ENCODE data around the gene ABCA2. TPM values are rescaled to one million over a fixed set of nuclear protein-coding genes. Genes with fewer than 3 reads are reported as not detected.

The ABCA2 gene
- total RNA-seq, 2 donors from 2014 or later: 28.3 to 28.5 TPM

GRCh38 chr9:137057545-137057944 lies 29.5 kb upstream of the ABCA2 start:
- TF ChIP-seq, protein P1, sequence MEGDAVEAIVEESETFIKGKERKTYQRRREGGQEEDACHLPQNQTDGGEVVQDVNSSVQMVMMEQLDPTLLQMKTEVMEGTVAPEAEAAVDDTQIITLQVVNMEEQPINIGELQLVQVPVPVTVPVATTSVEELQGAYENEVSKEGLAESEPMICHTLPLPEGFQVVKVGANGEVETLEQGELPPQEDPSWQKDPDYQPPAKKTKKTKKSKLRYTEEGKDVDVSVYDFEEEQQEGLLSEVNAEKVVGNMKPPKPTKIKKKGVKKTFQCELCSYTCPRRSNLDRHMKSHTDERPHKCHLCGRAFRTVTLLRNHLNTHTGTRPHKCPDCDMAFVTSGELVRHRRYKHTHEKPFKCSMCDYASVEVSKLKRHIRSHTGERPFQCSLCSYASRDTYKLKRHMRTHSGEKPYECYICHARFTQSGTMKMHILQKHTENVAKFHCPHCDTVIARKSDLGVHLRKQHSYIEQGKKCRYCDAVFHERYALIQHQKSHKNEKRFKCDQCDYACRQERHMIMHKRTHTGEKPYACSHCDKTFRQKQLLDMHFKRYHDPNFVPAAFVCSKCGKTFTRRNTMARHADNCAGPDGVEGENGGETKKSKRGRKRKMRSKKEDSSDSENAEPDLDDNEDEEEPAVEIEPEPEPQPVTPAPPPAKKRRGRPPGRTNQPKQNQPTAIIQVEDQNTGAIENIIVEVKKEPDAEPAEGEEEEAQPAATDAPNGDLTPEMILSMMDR (IDR thresholded peaks at IDR 0.05): no peak
- Histone ChIP-seq H3K27me3 (peaks cover 0 to 4% of the 10 kb centered on the region in 2 donors), H3K27ac (no peak overlapping the region), H3K9me3 (no peaks in the 10 kb centered on the region), H3K4me1 (peaks cover 0 to 43% of the 10 kb centered on the region in 2 donors), H3K4me3 (no peak overlapping the region), H3K36me3 (no peaks in the 10 kb centered on the region)
- no peak for DNase-seq (ENCODE audit: low spot score)

GRCh38 chr9:137056739-137057415 lies 28.8 kb upstream of the ABCA2 start:
- TF ChIP-seq, protein P1 (IDR thresholded peaks at IDR 0.05): no peak
- no peak for DNase-seq (ENCODE audit: low spot score)
- peaks cover 0 to 45% of the 10 kb centered on the region in 2 donors for H3K4me1 ChIP-seq
- no peaks in the 10 kb centered on the region for H3K36me3 ChIP-seq
- H3K27me3 ChIP-seq: peaks cover 0 to 4% of the 10 kb centered on the region in 2 donors
- H3K27ac ChIP-seq: no peak overlapping the region
- no peak overlapping the region for H3K4me3 ChIP-seq
- H3K9me3 ChIP-seq: no peaks in the 10 kb centered on the region

DNA sequence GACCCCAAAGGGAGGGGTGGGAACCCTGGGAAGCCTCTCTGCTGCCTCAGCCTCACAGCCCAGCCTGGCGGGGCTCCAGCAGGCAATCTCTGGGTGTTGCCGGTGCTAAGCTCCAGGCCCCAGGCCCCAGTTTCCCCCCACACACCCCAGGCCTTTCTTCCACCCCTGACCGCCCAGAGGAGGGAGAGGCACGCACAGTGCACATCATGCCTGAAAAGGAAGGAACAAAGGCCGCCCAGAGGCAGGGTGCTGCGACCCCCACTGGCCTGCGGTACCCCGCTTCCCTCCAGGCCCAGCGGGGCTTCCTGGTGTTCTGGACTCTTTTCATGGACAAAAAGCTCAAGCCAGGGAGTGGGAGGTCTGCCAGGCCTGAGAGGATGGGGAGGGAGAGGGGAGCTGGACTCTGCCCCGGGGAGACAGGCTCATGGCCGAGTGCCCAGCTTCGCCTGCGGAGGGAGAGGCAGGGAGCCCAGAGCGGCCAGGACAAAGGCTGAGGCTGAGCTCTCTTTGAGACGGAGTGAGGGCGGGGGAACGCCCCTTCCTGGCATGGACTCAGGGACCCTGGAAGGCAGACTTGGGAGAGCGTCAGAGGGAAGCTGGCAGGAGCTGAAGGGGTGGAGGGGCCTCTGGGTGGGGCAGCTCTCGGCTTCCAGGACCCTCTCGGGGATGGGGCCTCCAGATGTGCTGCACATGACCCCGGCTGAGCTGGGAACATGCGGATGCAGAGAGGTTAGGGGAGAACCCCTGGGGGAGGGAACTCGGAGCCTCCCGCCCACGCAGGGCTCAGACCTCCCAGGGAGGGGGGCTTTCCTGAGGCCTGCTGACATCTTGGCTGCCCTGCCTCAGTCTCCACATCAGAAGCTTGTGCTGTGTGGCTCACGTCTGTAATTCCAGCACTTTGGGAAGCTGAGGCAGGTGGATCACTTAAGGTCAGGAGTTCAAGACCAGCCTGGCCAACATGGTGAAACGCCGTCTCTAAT lies 27.6 kb upstream of the ABCA2 start:
- no peaks in the 10 kb centered on the region for H3K36me3 ChIP-seq
- no peak overlapping the region for H3K4me3 ChIP-seq
- peak overlapping the region; percentile 63 to 66 for H3K27ac ChIP-seq
- H3K9me3 ChIP-seq: no peaks in the 10 kb centered on the region
- peaks cover 0 to 4% of the 10 kb centered on the region in 2 donors for H3K27me3 ChIP-seq
- peak; percentile 81 for DNase-seq (ENCODE audit: low spot score)
- peaks cover 0 to 45% of the 10 kb centered on the region in 2 donors for H3K4me1 ChIP-seq
- TF ChIP-seq, protein P1 (IDR thresholded peaks at IDR 0.05): no peak

GRCh38 chr9:137054932-137055384 lies 26.9 kb upstream of the ABCA2 start:
- no peaks in the 10 kb centered on the region for H3K9me3 ChIP-seq
- TF ChIP-seq, protein P1 (IDR thresholded peaks at IDR 0.05): no peak
- H3K27me3 ChIP-seq: peaks cover 0 to 4% of the 10 kb centered on the region in 2 donors
- H3K27ac ChIP-seq: peak overlapping the region; percentile 63 to 66
- peaks cover 0 to 45% of the 10 kb centered on the region in 2 donors for H3K4me1 ChIP-seq
- DNase-seq (ENCODE audit: low spot score): no peak
- H3K36me3 ChIP-seq: no peaks in the 10 kb centered on the region
- H3K4me3 ChIP-seq: no peak overlapping the region

DNA sequence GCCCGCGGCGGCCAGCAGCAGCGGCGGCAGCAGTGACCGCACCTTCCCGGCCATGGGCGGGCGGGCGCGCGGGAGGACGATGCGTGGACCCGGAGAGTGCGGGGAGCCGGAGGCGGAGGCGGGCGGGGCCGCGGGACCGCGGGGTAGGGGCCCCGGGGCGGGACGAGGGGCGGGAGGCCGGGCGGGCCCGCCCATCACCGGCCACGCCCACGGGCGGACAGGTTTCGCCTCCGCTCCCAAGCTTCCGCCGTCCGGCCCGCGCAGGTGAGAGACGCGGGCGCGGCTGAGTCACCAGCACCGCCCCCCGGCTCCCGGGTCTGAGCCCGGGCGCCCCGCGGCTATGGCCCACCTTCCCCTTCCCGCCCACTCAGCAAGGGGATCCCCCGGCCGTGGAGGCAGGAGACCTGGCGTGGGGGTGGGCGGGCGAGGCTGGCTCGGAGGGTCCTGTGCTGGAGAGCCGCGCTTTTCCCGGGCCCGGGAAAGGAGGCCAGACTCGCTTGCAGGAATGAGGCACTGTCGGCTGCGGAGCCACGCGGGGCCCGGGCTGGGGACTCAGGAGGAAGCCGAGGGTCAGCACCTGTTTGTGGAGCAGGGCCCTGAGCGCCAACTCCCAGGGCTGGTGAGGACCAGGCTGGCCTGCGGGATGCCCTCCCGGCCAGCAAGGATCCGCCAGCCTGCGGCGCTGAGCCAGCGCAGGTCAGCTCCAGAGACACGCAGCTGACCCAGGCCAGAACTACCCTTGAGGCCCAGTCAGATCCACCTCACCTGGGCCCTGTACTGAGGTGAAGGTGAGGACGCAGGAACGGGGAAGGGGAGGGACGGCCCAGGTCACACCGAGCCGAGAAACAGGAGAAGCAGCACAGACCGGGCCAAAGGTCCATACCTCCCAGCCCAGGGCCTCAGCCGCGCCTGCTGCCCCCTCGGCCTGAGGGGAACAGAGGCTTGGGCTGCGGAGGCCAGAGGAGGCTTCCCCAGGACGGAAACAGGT lies 26.2 kb upstream of the ABCA2 start, which contains the start of gene ENTPD2:
Gene ENTPD2, minus strand, starts transcription at position 118 of the 988 bp plus-strand sequence. Its CDS starts 64 bp downstream, at position 54.
- Histone ChIP-seq H3K4me3 (peak within 1 kb of the TSS; percentile 5 to 47), H3K9me3 (no peaks in the 10 kb centered on the region), H3K4me1 (peaks cover 0 to 45% of the 10 kb centered on the region in 2 donors), H3K36me3 (no peaks in the 10 kb centered on the region), H3K27me3 (peaks cover 0 to 11% of the 10 kb centered on the region in 2 donors), H3K27ac (peak within 1 kb of the TSS; percentile 63 to 66)
- TF ChIP-seq, protein P1 (IDR thresholded peaks at IDR 0.05): no peak
- no peak for DNase-seq (ENCODE audit: low spot score)
